GM18873 (cell line): ENCODE results near the gene ADD1.
"Not testable (repeated sequence)": the region's sequence is repeated elsewhere in the genome, so short reads cannot be mapped to it uniquely, and the experiment has no call there.

Experiments
- ATAC-seq: cut with Tn5 transposase; IDR thresholded peaks from one replicate; pipeline ENCODE4 v1.9.1; 2021; ENCODE audit warnings: mild to moderate bottlenecking, moderate library complexity, moderate number of reproducible peaks; ENCODE audit not compliant: unreplicated experiment, low FRiP score

ADD1 gene

DNA sequence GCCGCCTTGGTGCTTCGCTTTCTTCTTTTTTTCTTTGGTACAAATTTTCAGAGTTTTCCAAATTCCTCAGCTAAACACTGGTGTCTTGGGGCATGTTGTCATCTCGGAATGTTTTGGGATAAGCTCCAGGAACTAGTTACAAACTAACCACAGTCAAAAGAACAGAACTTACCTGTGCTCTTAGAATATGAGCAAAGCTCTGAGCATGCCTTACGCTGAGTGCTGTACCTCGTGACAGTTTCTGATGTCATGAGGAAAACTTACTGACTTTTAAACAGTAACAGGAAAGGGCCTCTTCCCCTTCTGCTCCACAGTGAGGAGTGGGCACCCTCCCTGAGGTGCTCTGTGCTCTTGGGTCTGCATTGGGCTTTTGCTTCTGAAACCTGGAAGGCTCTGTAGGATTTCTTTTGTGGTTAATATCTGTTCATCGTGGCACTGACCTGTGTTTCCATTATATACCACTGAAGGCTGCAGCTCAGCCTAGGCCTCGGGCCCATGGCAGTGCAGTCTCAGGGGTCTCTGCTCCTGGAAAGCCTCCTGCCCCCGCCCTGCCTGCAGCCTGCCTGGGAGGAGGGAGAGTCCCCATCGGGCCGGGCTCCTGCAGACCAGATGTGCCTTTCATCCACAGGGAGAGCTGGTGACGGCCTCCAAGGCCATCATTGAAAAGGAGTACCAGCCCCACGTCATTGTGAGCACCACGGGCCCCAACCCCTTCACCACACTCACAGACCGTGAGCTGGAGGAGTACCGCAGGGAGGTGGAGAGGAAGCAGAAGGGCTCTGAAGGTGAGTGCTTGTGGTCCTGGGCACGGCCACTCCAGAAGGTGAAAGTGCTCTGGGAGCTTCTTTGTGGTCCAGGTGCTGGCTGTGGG is 70.8 kb downstream of the ADD1 start:
- no peak for ATAC-seq

DNA sequence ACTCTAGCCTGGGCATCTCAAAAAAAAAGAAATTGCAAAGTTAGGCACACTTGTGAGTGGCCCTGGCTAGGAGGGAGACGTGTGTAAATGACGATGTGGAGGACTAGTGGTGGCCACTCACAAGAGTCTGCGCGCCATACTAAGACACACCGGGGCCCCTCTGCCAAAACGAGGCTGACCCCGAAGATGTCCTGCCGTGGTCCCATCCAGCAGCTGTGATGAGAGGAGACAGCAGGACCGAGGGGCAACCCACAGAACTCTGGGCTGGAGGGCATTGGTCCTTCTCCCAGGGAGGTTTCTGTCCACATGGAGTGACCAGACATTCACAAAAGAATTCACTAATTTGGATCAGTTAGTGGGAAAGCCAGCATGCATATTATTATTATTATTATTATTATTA is 72.1 kb downstream of the ADD1 start:
- no peak for ATAC-seq

DNA sequence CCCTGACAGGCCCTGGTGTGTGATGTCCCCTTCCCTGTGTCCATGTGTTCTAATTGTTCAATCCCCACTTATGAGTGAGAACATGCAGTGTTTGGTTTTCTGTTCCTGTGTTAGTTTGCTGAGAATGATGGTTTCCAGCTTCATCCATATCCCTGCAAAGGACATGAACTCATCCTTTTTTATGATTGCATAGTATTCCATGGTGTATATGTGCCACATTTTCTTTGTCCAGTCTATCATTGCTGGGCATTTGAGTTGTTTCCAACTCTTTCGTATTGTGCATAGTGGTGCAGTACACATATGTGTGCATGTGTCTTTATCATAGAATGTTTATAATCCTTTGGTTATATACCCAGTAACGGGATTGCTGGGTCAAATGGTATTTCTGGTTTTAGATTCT is 73.1 kb downstream of the ADD1 start:
- ATAC-seq, result not testable (repeated sequence)

DNA sequence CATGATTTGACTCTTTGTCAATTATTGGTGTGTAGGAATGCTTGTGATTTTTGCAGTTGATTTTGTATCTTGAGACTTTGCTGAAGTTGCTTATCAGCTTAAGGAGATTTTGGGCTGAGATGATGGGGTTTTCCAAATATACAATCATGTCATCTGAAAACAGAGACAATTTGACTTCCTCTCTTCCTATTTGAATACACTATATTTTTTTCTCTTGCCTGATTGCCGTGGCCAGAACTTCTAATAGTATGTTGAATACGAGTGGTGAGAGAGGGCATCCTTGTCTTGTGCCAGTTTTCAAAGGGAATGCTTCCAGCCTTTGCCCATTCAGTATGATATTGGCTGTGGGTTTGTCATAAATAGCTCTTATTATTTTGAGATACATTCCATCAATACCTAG is 74.7 kb downstream of the ADD1 start:
- not testable (repeated sequence) for ATAC-seq

DNA sequence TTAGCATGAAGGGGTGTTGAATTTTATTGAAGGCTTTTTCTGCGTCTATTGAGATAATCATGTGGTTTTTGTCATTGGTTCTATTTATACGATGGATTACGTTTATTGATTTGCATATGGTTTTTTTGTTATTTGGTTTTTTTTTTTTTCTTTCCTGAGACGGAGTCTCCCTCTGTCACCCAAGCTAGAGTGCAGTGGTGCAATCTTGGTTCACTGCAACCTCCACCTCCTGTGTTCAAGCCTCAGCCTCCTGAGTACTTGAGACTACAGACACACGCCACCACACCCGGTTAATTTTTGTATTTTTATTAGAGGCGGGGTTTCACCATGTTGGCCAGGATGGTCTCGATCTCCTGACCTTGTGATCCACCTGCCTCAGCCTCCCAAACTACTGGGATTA is 75.1 kb downstream of the ADD1 start:
- not testable (repeated sequence) for ATAC-seq

DNA sequence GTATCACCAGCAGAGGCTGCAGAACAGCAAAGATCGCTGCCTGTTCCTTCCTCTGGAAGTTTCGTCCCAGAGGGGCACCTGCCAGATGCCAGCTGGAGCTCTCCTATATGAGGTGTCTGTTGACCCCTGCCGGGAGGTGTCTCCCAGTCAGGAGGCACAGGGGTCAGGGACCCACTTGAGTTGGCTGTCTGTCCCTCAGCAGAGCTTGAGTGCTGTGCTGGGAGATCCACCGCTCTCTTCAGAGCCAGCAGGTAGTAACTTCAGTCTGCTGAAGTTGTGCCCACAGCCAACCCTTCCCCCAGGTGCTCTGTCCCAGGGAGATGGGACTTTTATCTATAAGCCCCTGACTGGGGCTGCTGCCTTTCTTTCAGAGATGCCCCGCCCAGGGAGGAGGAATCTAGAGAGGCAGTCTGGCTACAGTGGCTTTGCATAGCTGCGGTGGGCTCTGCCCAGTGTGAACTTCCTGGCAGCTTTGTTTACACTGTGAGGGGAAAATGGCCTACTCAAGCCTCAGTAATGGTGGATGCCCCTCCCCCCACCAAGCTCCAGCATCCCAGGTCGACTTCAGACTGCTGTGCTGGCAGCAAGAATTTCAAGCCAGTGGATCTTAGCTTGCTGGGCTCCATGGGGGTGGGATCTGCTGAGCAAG is 78.9 kb downstream of the ADD1 start:
- ATAC-seq, result not testable (repeated sequence)

DNA sequence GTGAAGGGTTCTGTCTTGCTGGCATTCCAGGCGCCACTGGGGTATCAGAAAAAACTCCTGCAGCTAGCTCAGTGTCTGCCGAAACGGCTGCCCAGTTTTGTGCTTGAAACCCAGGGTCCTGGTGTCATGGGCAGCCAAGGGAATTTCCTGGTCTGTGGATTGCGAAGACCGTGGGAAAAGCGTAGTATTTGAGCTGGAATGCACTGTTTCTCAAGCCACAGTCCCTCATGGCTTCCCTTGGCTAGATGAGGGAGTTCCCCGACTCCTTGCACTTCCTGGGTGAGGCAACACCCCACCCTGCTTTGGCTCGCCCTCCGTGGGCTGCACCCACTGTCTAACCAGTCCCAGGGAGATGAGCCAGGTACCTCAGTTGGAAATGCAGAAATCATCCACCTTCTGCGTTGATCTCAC is 79.5 kb downstream of the ADD1 start:
- no peak for ATAC-seq

DNA sequence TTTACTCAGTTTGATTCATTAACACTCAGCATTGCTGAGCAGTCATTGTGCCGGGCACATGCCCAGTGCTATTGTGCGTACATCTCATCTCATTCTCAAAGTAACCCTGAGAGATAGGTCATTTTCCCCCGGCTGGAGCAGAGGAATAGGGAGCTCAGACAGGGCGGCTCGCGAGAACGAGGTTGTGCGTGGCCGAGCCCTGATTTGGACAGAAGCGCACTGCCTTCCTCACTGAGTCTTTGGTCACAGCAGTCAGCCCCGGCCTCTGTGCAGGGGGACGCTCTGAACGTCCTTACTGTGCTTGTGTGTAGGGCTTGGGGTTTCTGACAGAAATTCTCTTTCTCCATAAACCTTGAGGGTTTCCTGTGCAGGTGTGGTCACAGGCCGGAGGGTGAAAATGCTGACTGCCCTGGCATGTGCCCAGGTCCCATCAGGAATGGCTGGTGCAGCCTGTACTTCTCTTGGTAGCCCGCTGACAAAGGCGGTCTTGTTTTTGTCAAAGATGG is 80.1 kb downstream of the ADD1 start:
- no peak for ATAC-seq

DNA sequence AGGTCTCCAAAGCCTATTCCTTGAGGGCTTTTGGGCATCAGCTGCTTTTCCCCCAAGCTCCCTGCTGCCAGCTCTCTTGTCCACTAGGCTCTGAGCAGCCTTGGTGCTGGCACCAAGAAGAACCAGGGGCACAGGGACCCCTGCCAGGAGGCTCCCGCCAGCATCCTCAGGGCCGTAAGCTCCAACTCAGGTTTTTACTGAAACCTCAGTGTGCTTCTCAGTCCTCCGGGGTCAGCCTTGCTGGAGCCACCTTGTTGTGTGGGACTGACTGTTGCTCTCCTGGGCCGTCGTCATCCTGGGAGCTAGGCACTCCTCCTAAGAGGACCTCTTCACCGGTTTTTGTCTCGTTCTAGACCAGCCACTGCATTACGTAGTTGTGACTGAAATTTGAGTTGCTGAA is 80.6 kb downstream of the ADD1 start:
- no peak for ATAC-seq

DNA sequence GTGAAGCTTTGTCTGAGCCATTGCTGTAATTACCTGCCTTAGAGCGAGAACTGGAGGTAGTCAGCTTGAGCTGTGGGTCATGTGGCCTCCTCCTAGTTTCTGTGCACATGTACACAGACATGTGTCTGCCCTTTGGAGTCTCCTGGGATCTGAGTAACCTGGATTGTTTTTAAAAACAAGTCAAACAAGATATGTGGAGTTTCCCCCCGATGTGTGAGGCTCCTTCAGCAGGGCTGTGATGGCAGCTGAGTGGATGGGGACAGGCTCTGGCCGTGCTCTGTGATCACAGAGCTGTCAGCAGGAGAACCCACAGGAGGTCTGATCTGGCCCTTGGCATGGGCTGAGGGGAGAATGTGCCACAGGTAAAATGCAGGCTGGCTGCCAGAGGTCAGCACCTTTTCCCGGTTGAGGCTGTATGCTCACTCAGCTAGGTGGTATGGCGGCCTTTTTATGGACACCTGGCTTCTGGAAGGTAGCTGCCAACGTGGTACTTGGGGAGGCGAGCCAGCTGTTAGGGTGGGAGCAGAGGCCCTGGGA is 81.2 kb downstream of the ADD1 start:
- no peak for ATAC-seq

DNA sequence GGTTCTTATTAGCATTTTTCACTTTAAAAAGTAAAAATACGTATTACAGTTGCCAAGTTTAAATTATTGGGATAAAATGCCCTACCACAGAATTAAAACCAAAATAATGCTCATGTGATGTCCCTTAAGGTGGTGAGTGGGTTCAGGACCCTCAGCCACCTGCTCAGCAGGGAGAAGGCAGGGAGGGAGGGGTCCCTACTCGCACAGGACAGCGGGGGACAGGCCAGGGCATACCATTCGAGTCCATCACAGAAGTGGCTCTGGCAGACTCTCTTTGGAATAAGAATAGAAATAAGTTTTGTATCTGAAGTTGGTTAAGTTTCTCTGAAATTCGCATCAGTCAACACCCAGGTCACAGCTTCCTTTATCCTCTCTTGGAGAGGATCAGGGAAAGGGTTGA is 81.9 kb downstream of the ADD1 start:
- ATAC-seq, result no peak

DNA sequence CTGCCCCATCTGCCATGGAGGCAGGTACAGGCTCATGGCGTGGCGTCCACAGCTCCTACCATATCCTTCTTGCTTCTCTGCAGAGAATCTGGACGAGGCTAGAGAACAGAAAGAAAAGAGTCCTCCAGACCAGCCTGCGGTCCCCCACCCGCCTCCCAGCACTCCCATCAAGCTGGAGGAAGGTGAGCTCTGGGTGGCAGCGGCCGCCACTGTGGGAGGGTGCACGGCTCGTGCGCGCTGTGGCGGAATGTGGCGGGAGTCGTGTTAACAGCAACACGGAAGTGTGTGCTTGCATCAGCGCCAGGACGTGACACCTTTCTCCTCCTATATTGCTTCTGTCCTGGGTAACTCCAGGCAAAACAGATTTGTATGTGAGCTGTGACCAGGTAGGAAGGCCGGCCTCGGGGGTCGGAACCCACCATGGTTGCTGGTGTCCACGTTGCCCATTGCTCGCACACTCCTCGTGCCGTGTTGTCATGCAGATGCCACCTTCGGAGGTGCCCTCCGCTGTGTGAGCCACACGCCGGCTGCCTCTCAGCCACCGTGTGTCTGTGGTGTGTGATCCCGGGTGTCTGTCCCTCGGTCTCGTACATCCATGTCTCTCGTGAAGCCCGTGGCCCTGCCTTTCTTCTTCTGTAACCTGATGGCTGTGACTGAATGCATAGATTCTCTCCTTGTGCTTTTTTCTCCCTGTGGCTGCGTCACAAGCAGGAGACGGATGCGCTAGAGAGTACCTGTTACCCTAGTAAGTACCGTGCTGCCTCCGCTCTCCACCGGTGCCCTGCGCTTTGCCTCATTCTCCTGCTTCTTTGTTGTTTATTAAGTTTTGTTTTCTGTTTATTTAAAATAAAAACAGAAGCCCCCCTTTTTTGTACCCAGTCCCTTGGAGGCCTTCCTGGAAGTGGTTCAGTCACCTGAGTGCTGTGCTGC is 82.6 kb downstream of the ADD1 start:
- no peak for ATAC-seq

DNA sequence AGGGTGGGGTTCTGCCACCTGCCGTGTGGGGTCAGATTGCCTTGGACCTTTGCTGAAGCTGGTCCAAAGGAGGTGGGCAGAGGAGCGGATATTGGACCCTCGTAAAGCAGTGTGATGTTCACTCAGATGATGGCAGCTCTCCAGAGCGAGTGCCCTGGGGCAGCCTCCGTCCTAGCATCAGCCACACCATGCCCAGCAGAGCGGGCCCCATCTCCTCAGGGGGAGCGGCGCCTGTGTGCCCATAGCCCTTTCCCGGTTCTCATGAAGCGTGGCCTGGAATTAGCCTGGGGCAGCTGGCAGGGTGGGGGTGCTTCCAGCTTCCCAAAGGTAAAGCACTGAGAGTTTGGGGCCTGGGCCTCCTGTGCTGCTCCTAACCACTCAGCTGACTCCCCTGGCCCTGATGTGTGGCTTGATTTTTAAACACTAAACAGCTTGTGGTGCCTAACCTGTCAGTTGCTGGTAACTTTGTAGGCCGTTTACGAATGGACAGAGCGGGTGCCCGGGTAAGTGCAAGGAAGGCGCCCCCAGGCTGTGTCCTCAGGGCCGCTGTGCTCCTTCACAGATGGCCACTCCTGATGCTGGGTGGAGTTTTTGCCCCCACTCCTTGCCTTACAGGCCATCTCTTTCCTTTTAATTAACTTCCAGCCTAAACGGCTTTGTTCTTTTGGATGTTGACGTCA is 83.5 kb downstream of the ADD1 start:
- no peak for ATAC-seq

DNA sequence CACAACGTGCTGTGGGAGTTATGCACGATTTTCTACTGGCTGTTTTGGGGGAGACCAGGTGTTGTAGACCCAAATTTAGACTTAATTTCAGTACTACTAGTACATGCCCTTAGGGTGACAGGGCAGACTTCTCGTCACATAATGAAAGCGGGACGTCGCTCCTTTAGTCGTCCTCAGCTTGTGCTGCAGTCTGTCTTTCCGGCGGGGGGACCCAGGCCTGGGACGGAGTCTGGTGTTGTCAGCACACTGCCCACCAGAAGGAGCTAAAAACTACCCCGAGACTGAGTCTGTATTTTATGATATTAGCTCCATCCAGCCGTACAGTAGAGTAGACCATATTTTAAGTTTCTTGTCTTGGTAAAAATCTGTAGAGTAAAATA is 84.0 kb downstream of the ADD1 start:
- no peak for ATAC-seq

DNA sequence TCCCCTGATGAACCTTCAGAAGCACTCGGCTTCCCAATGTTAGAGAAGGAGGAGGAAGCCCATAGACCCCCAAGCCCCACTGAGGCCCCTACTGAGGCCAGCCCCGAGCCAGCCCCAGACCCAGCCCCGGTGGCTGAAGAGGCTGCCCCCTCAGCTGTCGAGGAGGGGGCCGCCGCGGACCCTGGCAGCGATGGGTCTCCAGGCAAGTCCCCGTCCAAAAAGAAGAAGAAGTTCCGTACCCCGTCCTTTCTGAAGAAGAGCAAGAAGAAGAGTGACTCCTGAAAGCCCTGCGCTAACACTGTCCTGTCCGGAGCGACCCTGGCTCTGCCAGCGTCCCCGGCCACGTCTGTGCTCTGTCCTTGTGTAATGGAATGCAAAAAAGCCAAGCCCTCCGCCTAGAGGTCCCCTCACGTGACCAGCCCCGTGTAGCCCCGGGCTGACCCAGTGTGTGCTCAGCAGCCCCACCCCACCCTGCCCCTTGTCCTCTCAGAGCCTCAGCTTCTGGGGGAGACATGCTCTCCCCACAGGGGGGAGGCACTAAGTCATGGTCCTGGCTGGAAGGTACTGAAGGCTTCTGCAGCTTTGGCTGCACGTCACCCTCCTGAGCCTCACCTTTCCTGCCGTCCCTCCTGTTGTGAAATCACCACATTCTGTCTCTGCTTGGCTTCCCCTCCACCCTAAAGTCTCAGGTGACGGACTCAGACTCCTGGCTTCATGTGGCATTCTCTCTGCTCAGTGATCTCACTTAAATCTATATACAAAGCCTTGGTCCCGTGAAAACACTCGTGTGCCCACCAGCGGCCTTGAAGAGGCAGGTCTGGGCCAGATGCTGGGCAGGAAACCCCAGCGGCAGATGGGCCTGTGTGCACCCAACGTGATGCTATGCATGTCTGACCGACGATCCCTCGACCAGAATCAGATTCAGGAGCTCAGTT is 84.9 kb downstream of the ADD1 start:
- no peak for ATAC-seq

DNA sequence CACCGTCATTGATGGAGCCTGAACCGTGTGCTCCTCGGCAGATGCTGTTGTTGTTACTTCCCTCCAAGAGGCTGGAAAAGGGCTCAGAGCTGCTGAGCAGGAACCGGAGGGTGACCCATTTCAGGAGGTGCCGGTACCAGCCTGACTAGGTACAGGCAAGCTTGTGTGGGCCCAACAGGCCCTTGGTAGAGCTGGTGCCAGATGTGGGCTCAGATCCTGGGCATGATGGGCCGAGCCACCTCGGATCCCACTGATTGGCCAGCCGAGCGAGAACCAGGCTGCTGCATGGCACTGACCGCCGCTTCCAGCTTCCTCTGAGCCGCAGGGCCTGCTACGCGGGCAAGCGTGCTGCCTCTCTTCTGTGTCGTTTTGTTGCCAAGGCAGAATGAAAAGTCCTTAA is 85.8 kb downstream of the ADD1 start:
- no peak for ATAC-seq

DNA sequence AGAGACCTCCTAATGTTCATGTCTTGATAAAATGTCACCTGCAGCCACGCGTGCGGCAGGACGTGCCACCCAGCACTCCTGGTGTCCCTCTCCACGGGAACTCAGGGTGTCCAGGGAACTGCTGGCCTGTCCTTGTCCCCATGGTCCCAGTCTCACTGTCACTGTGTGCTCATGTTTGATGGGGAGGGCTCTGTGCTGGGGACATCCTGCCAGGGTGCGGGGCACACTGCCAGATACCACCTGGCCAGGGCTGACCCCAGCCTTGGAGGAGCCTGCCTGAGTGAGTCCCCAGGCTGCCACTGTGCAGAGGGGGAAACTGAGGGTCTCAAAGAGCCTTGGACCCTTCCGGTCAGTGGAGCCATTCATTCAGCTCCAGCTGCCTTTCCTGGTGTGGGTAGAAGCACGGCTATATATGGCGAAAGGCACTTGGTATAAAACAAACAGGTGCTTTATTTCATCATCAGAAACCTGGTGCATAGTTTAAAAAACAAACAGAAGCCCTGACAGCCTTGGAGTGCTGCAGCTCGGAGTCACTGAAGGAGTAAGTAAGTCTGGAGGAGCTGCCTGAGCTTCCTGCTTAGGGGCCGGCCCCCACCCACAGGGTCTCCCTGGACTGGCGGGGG is 86.6 kb downstream of the ADD1 start:
- no peak for ATAC-seq

DNA sequence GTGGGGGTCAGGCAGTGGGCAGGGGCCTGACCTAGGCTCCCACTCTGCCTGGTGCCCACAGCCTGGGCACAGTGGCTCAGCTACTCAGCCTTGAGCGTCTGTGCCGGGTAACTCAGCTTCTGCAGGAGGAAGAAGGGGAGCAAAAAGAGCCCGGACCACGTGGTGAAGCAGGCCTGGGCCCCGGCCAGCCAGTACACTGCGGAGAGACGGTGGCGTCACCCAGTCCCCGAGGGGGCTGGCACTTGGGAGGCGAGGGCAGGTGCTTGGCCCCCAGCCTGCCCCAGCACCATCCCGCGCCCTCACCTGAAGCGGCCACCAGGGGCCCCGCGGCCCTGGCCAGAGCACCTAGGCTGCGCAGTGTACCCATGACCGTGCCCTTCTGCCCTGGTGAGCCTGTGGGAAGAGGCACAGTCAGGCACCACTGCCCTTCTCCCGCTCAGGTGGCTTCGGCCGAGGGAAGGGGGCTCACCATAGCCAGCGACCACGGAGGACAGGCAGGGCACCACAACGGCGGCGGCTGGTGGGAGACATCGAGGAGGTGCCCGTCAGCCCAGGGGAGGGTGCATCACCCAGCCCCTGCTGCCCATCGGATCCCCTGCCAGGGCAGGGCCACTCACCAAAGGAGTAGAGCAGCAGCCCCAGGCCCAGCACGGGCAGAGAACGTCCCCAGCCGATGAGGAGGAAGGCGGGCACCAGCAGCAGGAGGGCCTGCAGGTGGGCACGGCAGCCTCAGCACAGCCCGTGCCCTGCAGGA is 87.3 kb downstream of the ADD1 start:
- no peak for ATAC-seq
